WERI-Rb-1 (cell line): ENCODE results near the gene MAGI1.

Source experiments
- DNase-seq: peaks from one replicate; pipeline ENCODE4 v3.0.0-alpha.2; 2020
- H3K27ac ChIP-seq: fragments of 250-450 bp; sonication (Bioruptor Pico); 2 replicates; pipeline ENCODE4 v1.5.1; 2020; ENCODE audit warnings: mild to moderate bottlenecking, moderate library complexity
- H3K27me3 ChIP-seq: fragments of 250-450 bp; sonication (Bioruptor Pico); 2 replicates; pipeline ENCODE4 v1.5.1; 2021; ENCODE audit warnings: mild to moderate bottlenecking, low read depth, moderate library complexity; ENCODE audit not compliant: insufficient read depth, severe bottlenecking
- H3K36me3 ChIP-seq: fragments of 250-450 bp; sonication (Bioruptor Pico); 2 replicates; pipeline ENCODE4 v1.5.1; 2020; ENCODE audit warnings: mild to moderate bottlenecking, moderate library complexity
- H3K4me3 ChIP-seq: 2 replicates; pipeline ENCODE4 v1.5.1; 2011; ENCODE audit warnings: low read depth, mild to moderate bottlenecking, control low read depth, low read length
- H3K9me3 ChIP-seq: fragments of 250-450 bp; sonication (Bioruptor Pico); 2 replicates; pipeline ENCODE4 v1.5.1; 2021; ENCODE audit warnings: mild to moderate bottlenecking, moderate library complexity; ENCODE audit not compliant: severe bottlenecking
- TF ChIP-seq, protein P1 (sequence below): IDR thresholded peaks from 2 replicates; pipeline ENCODE4 v1.5.1; 2011; ENCODE audit warnings: low read depth, mild to moderate bottlenecking, control low read depth, inconsistent platforms, low read length

Gene MAGI1

DNA sequence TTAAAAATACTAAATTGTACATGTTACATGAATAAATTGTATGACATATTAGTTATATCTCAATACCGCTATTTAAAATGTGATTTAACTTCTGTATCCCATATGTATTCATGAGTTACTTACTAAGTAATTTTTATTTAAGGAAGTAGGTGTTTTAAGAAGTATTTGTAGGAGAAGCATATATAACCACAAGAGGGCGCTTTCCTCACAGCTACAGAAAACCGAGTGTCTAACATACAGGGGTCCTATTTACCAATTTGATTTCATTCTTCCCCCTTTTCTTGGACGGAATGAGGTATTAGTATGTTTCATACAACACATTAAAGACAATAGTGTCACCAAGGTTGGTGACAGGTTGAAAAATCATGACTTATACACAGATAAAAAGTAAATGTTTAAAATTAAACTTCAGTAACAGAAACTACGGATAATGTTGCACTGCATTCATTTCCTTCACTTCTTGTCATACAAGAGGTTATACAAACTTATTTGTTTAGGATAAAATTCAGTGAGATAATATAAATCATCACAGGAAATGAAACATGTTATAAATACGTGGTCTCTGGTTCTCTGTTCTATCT is 253.6 kb downstream of the MAGI1 start:
- Histone ChIP-seq H3K4me3 (no peak overlapping the region), H3K27ac (no peak overlapping the region), H3K27me3 (no peaks in the 10 kb centered on the region), H3K9me3 (no peaks in the 10 kb centered on the region), H3K36me3 (no peaks in the 10 kb centered on the region)
- DNase-seq, result no peak
- TF ChIP-seq, protein P1, sequence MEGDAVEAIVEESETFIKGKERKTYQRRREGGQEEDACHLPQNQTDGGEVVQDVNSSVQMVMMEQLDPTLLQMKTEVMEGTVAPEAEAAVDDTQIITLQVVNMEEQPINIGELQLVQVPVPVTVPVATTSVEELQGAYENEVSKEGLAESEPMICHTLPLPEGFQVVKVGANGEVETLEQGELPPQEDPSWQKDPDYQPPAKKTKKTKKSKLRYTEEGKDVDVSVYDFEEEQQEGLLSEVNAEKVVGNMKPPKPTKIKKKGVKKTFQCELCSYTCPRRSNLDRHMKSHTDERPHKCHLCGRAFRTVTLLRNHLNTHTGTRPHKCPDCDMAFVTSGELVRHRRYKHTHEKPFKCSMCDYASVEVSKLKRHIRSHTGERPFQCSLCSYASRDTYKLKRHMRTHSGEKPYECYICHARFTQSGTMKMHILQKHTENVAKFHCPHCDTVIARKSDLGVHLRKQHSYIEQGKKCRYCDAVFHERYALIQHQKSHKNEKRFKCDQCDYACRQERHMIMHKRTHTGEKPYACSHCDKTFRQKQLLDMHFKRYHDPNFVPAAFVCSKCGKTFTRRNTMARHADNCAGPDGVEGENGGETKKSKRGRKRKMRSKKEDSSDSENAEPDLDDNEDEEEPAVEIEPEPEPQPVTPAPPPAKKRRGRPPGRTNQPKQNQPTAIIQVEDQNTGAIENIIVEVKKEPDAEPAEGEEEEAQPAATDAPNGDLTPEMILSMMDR, result peak; percentile 42

DNA sequence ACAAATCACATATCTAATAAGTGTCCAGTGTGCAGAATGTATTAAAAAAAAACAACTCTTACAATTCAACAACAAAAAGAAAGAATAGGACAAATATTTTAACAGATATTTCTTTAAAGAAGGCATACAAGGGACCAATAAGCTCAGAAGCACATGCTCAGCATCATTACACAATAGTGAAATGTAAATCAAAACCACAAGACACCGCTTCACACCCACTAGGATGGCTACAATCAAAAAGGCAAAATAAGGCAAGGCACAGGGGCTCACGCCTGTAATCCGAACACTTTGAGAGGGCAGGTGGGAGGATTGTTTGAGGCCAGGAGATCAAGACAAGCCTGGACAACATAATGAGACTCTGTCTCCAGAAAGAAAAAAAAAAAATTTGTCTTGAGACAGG is 255.6 kb downstream of the MAGI1 start:
- no peak for DNase-seq
- H3K27me3 ChIP-seq, result no peaks in the 10 kb centered on the region
- no peak overlapping the region for H3K4me3 ChIP-seq
- H3K9me3 ChIP-seq, result no peaks in the 10 kb centered on the region
- TF ChIP-seq, protein P1, result no peak
- no peaks in the 10 kb centered on the region for H3K36me3 ChIP-seq
- no peak overlapping the region for H3K27ac ChIP-seq

DNA sequence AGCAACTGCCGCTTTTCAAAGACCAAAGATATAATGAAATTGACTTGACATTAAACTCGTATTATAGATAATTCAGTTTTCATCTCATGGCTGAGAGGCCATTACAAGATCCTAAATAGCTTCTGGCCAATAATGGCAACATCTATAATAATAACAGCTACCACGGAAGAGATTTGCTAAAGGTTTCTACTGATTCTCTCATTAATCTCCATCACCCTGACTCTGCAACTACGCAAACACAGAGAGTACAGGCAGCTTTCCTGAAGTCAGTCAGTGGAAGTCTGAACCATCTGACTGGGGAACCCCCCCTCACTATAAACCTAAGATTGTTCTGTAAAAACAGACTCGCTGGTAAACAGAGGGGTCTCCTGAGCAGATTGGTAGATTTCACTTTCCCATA is 257.1 kb downstream of the MAGI1 start:
- no peak for DNase-seq
- Histone ChIP-seq H3K9me3 (no peaks in the 10 kb centered on the region), H3K27ac (no peak overlapping the region), H3K4me3 (no peak overlapping the region), H3K36me3 (no peaks in the 10 kb centered on the region), H3K27me3 (no peaks in the 10 kb centered on the region)
- TF ChIP-seq, protein P1, result no peak

DNA sequence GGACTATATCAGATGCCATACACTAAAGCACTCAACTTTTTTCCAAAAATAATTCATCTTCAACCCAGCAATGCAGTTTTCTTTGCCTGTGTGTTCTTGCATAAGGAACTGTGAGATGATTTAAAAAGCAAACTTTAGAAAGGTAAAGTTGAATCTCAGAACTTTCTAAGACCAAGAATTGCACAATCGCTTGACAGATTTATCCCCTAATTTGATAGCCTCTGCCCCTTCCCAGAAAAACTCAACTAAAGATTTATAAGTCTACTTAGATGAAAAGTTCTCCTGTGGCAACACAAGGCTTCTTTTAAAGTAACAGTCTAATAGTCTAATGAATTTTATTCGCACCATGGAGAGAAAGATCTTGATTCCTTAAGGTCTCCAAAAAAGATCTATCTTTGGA is 259.3 kb downstream of the MAGI1 start:
- Histone ChIP-seq H3K27me3 (no peaks in the 10 kb centered on the region), H3K27ac (no peak overlapping the region), H3K9me3 (no peaks in the 10 kb centered on the region), H3K36me3 (no peaks in the 10 kb centered on the region), H3K4me3 (no peak overlapping the region)
- no peak for DNase-seq
- TF ChIP-seq, protein P1, result no peak

DNA sequence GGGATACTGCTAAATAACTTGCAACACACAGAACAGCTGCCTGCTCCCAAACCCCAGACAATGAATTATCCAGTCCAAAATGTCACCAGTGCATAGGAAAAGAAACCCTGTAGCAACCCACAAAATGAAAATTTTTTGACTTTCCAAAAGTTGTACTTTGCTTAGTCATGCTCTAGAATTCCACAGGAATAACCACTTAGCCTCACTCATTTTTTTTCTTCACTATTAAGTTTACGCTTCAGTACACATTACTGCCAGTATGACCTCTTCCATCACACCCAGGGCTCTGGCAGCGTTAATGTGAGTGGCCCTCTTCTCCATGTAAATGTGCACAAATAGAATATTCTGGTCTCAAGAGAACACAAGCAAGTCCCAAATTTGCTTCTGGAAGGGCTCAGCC is 259.8 kb downstream of the MAGI1 start:
- no peak for DNase-seq
- no peak overlapping the region for H3K4me3 ChIP-seq

DNA sequence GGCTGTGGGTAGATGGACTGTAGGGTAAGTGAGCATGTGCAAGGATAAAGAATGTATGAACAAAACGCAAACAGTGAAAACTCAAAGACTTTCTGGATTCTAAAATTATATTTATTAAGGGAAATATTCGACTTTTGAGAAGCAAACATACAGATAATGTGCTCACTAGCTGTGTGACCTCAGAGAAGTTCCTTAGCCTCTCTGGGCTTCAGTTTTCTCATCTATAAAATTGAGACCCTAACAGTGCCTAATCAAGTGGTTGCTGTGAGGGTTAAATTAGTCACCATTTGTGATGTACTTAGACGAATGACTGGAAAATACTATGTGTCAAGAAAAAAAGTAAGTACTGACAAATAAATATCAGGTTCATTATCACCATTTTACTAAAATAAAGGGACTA is 261.7 kb downstream of the MAGI1 start:
- no peaks in the 10 kb centered on the region for H3K27me3 ChIP-seq
- no peaks in the 10 kb centered on the region for H3K9me3 ChIP-seq
- TF ChIP-seq, protein P1, result no peak
- DNase-seq, result no peak
- no peak overlapping the region for H3K27ac ChIP-seq
- no peaks in the 10 kb centered on the region for H3K36me3 ChIP-seq
- H3K4me3 ChIP-seq, result no peak overlapping the region

More for the DNA sequence above, 259.8 kb downstream of the MAGI1 start:
- TF ChIP-seq, protein P1, result no peak
- Histone ChIP-seq H3K27ac (no peak overlapping the region), H3K9me3 (no peaks in the 10 kb centered on the region), H3K36me3 (no peaks in the 10 kb centered on the region), H3K27me3 (no peaks in the 10 kb centered on the region)
